Measurements from ENCODE around the gene CDC26. TPM values are rescaled to one million over a fixed set of nuclear protein-coding genes. Genes with fewer than 3 reads are reported as not detected.
"Not testable (repeated sequence)": the region's sequence is repeated elsewhere in the genome, so short reads cannot be mapped to it uniquely, and the experiment has no call there.

CDC26 gene
- total RNA-seq, 1 donor from 2014 or later = 37.0 TPM

DNA sequence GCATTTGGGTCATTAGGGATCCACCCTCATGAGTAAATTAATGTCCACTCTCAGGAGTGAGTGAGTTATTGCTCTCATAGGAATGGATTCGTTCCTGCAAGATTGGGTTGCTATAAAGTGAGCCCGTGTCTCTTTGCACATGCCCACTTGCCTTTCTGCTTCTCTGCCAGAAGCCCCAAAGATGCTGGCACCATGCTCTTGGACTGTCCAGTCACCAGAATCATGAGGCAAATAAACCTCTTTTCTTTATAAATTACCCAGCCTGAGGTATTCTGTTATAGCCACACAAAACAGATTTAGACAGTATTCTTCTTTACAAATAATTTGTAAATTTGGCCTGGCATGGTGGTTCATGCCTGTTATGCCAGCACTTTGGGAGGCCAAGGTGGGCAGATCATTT is 24.6 kb downstream of the CDC26 start:
- TF ChIP-seq, protein P1, sequence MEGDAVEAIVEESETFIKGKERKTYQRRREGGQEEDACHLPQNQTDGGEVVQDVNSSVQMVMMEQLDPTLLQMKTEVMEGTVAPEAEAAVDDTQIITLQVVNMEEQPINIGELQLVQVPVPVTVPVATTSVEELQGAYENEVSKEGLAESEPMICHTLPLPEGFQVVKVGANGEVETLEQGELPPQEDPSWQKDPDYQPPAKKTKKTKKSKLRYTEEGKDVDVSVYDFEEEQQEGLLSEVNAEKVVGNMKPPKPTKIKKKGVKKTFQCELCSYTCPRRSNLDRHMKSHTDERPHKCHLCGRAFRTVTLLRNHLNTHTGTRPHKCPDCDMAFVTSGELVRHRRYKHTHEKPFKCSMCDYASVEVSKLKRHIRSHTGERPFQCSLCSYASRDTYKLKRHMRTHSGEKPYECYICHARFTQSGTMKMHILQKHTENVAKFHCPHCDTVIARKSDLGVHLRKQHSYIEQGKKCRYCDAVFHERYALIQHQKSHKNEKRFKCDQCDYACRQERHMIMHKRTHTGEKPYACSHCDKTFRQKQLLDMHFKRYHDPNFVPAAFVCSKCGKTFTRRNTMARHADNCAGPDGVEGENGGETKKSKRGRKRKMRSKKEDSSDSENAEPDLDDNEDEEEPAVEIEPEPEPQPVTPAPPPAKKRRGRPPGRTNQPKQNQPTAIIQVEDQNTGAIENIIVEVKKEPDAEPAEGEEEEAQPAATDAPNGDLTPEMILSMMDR (IDR thresholded peaks at IDR 0.05; ENCODE audit: borderline replicate concordance) = no peak
- intact Hi-C loops (cut with micrococcal nuclease) = no loop called here

DNA sequence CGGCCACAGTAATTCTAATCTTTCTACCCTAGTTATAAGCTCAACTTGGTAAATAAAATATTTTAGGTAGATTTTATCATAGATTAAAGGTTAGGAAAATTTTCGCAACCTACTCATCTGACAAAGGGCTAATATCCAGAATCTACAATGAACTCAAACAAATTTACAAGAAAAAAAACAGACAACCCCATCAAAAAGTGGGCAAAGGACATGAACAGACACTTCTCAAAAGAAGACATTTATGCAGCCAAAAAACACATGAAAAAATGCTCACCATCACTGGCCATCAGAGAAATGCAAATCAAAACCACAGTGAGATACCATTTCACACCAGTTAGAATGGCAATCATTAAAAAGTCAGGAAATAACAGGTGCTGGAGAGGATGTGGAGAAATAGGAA is 25.7 kb downstream of the CDC26 start:
- H3K27ac ChIP-seq (replicated peaks); H3K4me1 ChIP-seq; H3K9me3 ChIP-seq (replicated peaks); DNase-seq; H3K36me3 ChIP-seq; H3K27me3 ChIP-seq (ENCODE audit: low read depth); intact Hi-C loops (cut with micrococcal nuclease); H3K4me3 ChIP-seq: not testable (repeated sequence)

More for the DNA sequence above, 24.6 kb downstream of the CDC26 start:
- no peak for DNase-seq
- peaks cover 9% of the 10 kb centered on the region for H3K4me1 ChIP-seq
- no peak overlapping the region for H3K4me3 ChIP-seq
- H3K27ac ChIP-seq (replicated peaks) = no peak overlapping the region
- H3K27me3 ChIP-seq (ENCODE audit: low read depth) = no peaks in the 10 kb centered on the region
- peaks cover 6% of the 10 kb centered on the region for H3K9me3 ChIP-seq (replicated peaks)
- H3K36me3 ChIP-seq = no peaks in the 10 kb centered on the region

DNA sequence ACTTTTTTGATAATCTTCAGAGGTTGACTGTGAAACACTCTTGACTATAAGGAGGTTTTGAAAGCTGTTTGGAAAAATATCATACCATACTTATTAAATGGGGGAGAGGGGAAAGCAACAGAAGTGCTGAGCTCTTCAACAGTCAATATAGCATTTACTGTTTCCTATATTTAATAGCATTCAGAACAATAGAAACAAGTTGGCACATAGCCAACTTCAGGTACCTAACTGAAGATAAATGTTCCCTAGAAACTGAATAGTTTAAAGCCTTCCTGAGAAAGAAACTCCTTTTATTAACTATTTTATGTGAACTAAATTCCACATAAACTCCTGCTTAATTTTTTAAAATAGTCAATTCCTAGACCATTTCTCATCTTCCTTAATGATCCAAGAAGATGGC is 27.7 kb downstream of the CDC26 start:
- no peaks in the 10 kb centered on the region for H3K36me3 ChIP-seq
- TF ChIP-seq, protein P1 (IDR thresholded peaks at IDR 0.05; ENCODE audit: borderline replicate concordance) = no peak
- H3K4me1 ChIP-seq = peaks cover 9% of the 10 kb centered on the region
- no peak overlapping the region for H3K27ac ChIP-seq (replicated peaks)
- no peaks in the 10 kb centered on the region for H3K27me3 ChIP-seq (ENCODE audit: low read depth)
- intact Hi-C loops (cut with micrococcal nuclease) = no loop called here
- no peak for DNase-seq
- no peak overlapping the region for H3K4me3 ChIP-seq
- H3K9me3 ChIP-seq (replicated peaks) = peaks cover 6% of the 10 kb centered on the region

DNA sequence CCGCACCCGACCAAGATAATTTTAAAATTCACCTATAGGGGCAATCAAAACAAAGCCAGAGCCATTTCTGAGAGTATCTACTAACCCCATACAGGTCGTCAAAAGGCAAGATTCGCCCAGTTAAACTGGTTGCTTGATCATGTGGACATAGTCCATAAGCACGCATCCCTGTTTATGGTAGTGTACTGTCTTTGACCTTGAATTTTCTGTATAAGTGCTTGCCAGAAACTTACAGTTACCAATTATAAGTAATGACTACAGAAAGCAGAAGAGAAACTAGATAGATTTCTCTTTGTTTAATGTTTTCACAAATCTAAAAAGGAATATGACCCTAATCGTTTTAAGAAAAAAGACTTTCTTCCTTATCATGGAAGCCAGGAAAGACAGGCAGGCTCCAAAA is 28.4 kb downstream of the CDC26 start:
- H3K27me3 ChIP-seq (ENCODE audit: low read depth) = no peaks in the 10 kb centered on the region
- TF ChIP-seq, protein P1 (IDR thresholded peaks at IDR 0.05; ENCODE audit: borderline replicate concordance) = no peak
- peaks cover 9% of the 10 kb centered on the region for H3K4me1 ChIP-seq
- no peak overlapping the region for H3K27ac ChIP-seq (replicated peaks)
- H3K9me3 ChIP-seq (replicated peaks) = peaks cover 6% of the 10 kb centered on the region
- intact Hi-C loops (cut with micrococcal nuclease) = no loop called here
- no peak for DNase-seq
- H3K4me3 ChIP-seq = no peak overlapping the region
- no peaks in the 10 kb centered on the region for H3K36me3 ChIP-seq

DNA sequence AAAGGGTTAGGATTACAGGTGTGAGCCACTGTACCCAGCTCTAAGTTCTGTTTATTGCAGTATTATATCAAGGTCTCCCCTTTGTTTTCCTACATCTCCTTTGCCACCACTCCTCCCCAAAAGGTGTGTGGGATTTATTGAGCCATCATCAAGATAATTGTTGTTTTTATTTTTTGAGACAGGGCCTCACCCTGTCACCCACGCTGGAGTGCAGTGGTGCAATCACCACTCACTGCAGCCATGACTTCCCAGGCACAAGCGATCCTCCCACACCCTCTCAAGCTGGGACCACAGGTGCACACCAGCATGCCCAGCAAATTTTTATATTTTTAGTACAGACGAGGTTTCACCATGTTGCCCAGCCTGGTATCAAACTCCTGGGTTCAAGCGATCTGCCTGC is 29.5 kb downstream of the CDC26 start:
- no peak overlapping the region for H3K27ac ChIP-seq (replicated peaks)
- peaks cover 9% of the 10 kb centered on the region for H3K4me1 ChIP-seq
- H3K36me3 ChIP-seq = no peaks in the 10 kb centered on the region
- DNase-seq = no peak
- no peak overlapping the region for H3K4me3 ChIP-seq
- H3K27me3 ChIP-seq (ENCODE audit: low read depth) = no peaks in the 10 kb centered on the region
- TF ChIP-seq, protein P1 (IDR thresholded peaks at IDR 0.05; ENCODE audit: borderline replicate concordance) = no peak
- H3K9me3 ChIP-seq (replicated peaks) = peaks cover 4% of the 10 kb centered on the region
- intact Hi-C loops (cut with micrococcal nuclease) = no loop called here

DNA sequence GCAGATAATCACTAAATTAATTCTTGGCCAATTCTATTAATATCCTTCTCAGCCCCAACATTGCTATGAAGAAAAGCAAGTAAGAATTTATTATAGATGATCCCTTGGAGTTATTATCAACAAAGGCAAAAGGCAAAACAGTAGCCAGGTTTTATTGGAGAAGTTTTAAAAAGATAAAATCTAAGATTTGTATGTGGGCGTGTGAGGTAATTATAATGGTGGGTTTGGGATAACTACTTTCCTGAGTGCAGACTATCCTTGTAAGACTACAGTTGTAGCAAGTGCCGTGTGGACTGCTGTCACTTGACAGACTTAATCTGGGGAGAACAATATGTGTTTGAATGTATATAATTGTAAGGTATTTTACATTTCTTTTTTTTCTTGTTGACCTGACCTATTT is 30.8 kb downstream of the CDC26 start:
- Histone ChIP-seq H3K4me3 (no peak overlapping the region), H3K9me3 (replicated peaks) (no peaks in the 10 kb centered on the region), H3K27ac (replicated peaks) (no peak overlapping the region), H3K4me1 (peaks cover 12% of the 10 kb centered on the region), H3K27me3 (ENCODE audit: low read depth) (no peaks in the 10 kb centered on the region), H3K36me3 (no peaks in the 10 kb centered on the region)
- TF ChIP-seq, protein P1 (IDR thresholded peaks at IDR 0.05; ENCODE audit: borderline replicate concordance) = no peak
- intact Hi-C loops (cut with micrococcal nuclease) = no loop called here
- no peak for DNase-seq
